H1 (cell line): Measurements from ENCODE around the gene DGAT2. TPM values are rescaled to one million over a fixed set of nuclear protein-coding genes. Genes with fewer than 3 reads are reported as not detected.
A peak's percentile ranks its signal among the peaks of the same experiment; 100 is the strongest.

Experiments
- CTCF ChIA-PET: fragments of 300-600 bp; sonication (Branson Sonifier 250); formaldehyde crosslinking; loops from one replicate; lab custom pipeline; 2021; ENCODE audit not compliant: partially characterized antibody; lab: Charles Lee
- POLR2A ChIA-PET: fragments of 300-600 bp; sonication (Branson Sonifier 250); formaldehyde crosslinking; loops from one replicate; lab custom pipeline; 2021; ENCODE audit warnings: inconsistent platforms; ENCODE audit not compliant: partially characterized antibody; lab: Charles Lee
- DNase-seq, 2 experiments: peaks; one replicate each; pipeline versions ENCODE4 v3.0.0 to v3.0.0-alpha.2; 2010 to 2022; ENCODE audit warnings: low spot score in 2 of 2, low read depth in 1 of 2, mixed read lengths in 1 of 2
- FAIRE-seq: peaks from 2 replicates; lab custom pipeline; 2011; peaks lifted over from hg19 to GRCh38; lab: Jason Lieb, UNC
- H2AFZ ChIP-seq: 2 replicates; pipeline ENCODE4 v1.8.1; 2012; ENCODE audit warnings: low read length, inconsistent platforms
- H2AK5ac ChIP-seq: 2 replicates; pipeline ENCODE4 v1.6.1; 2013; ENCODE audit warnings: low read depth, low read length
- H2BK120ac ChIP-seq: replicated peaks from 2 replicates; pipeline ENCODE3; 2013; ENCODE audit warnings: low read depth, low read length, inconsistent platforms
- H2BK12ac ChIP-seq: 2 replicates; pipeline ENCODE4 v1.6.1; 2013; ENCODE audit warnings: low read depth, low read length
- H2BK15ac ChIP-seq: 2 replicates; pipeline ENCODE4 v1.6.1; 2013; ENCODE audit warnings: low read length
- H2BK20ac ChIP-seq: 2 replicates; pipeline ENCODE4 v1.6.1; 2013; ENCODE audit warnings: low read length
- H2BK5ac ChIP-seq: 2 replicates; pipeline ENCODE4 v1.6.1; 2013; ENCODE audit warnings: low read depth, low read length
- H3K14ac ChIP-seq: 2 replicates; pipeline ENCODE4 v1.6.1; 2013; ENCODE audit warnings: inconsistent platforms; ENCODE audit not compliant: insufficient read length
- H3K18ac ChIP-seq: 2 replicates; pipeline ENCODE4 v1.6.1; 2013; ENCODE audit warnings: low read length; ENCODE audit errors: extremely low read depth
- H3K23ac ChIP-seq: 2 replicates; pipeline ENCODE4 v1.6.1; 2013; ENCODE audit warnings: inconsistent platforms; ENCODE audit not compliant: insufficient read length
- H3K23me2 ChIP-seq: 2 replicates; pipeline ENCODE4 v1.6.1; 2013; ENCODE audit warnings: low read depth, low read length
- H3K27ac ChIP-seq: 2 replicates; pipeline ENCODE4 v1.6.1; 2011; ENCODE audit warnings: low read depth, low read length, inconsistent platforms
- H3K27me3 ChIP-seq, 4 experiments: replicated peaks in 1 of 4; 1 replicate in 1 of 4; 2 replicates in 3 of 4; pipeline versions ENCODE4 v1.6.1 to v1.8.1; 2011 to 2013; ENCODE audit warnings: low read length in 3 of 4, mild to moderate bottlenecking in 3 of 4, inconsistent platforms in 2 of 4, mixed read lengths in 2 of 4, moderate library complexity in 1 of 4; ENCODE audit not compliant: control insufficient read depth in 3 of 4, insufficient read depth in 3 of 4; ENCODE audit errors: extremely low read depth in 1 of 4
- H3K36me3 ChIP-seq, 4 experiments: 2 replicates each; pipeline versions ENCODE4 v1.6.1 to v1.8.1; 2011 to 2013; ENCODE audit warnings: mild to moderate bottlenecking in 4 of 4, low read length in 3 of 4, moderate library complexity in 2 of 4, control low read depth in 1 of 4, inconsistent platforms in 1 of 4; ENCODE audit not compliant: insufficient read depth in 4 of 4, control insufficient read depth in 2 of 4
- H3K4ac ChIP-seq: replicated peaks from 2 replicates; pipeline ENCODE3; 2013; ENCODE audit warnings: low read length, low read depth, mixed read lengths, inconsistent platforms; ENCODE audit not compliant: insufficient read length
- H3K4me1 ChIP-seq, 4 experiments: replicated peaks in 1 of 4; 1 replicate in 1 of 4; 2 replicates in 3 of 4; pipeline versions ENCODE4 v1.6.1 to v1.8.1; 2011 to 2013; ENCODE audit warnings: low read length in 3 of 4, inconsistent platforms in 2 of 4, mixed read lengths in 1 of 4; ENCODE audit not compliant: insufficient read depth in 4 of 4, control insufficient read depth in 3 of 4
- H3K4me2 ChIP-seq, 2 experiments: 2 replicates each; pipeline versions ENCODE4 v1.6.1 to v1.8.1; 2011 to 2013; ENCODE audit warnings: low read depth in 2 of 2, low read length in 2 of 2, control low read depth in 1 of 2, inconsistent platforms in 1 of 2, mild to moderate bottlenecking in 1 of 2; ENCODE audit not compliant: insufficient read depth in 1 of 2
- H3K4me3 ChIP-seq, 4 experiments: fragments of 200-600, 300-600 bp in 1 of 4; sonication (generic), shearing (Covaris generic), sonication (Bioruptor Twin) in 1 of 4; 2 replicates each; pipeline versions ENCODE4 v1.5.1 to v1.8.1; 2011 to 2016; ENCODE audit warnings: low read length in 4 of 4, low read depth in 3 of 4, control low read depth in 2 of 4, inconsistent platforms in 2 of 4, mild to moderate bottlenecking in 2 of 4, mixed read lengths in 1 of 4, moderate library complexity in 1 of 4; ENCODE audit not compliant: insufficient read depth in 2 of 4; ENCODE audit errors: extremely low read depth in 1 of 4
- H3K56ac ChIP-seq: replicated peaks from 2 replicates; pipeline ENCODE3; 2013; ENCODE audit warnings: low read depth, mild to moderate bottlenecking, mixed read lengths, low read length, inconsistent platforms; ENCODE audit not compliant: insufficient read length
- H3K79me1 ChIP-seq: 2 replicates; pipeline ENCODE4 v1.6.1; 2013; ENCODE audit warnings: low read depth, low read length, control low read depth
- H3K79me2 ChIP-seq, 2 experiments: 2 replicates each; pipeline versions ENCODE4 v1.6.1 to v1.8.1; 2012 to 2013; ENCODE audit warnings: low read length in 2 of 2, mild to moderate bottlenecking in 2 of 2, inconsistent platforms in 1 of 2; ENCODE audit not compliant: insufficient read depth in 2 of 2, control insufficient read depth in 1 of 2
- H3K9ac ChIP-seq, 4 experiments: replicated peaks in 1 of 4; 1 replicate in 1 of 4; 2 replicates in 3 of 4; pipeline versions ENCODE4 v1.6.1 to v1.8.1; 2011 to 2013; ENCODE audit warnings: low read depth in 3 of 4, low read length in 3 of 4, control low read depth in 2 of 4, mild to moderate bottlenecking in 2 of 4, moderate library complexity in 2 of 4, inconsistent platforms in 1 of 4; ENCODE audit errors: extremely low read depth in 1 of 4
- H3K9me3 ChIP-seq, 2 experiments: 2 replicates each; pipeline versions ENCODE4 v1.6.1 to v1.8.1; 2012 to 2013; ENCODE audit warnings: mild to moderate bottlenecking in 2 of 2, moderate library complexity in 2 of 2, control low read depth in 1 of 2, inconsistent platforms in 1 of 2, low read depth in 1 of 2, low read length in 1 of 2, mixed read lengths in 1 of 2; ENCODE audit not compliant: insufficient read depth in 2 of 2
- H4K20me1 ChIP-seq, 2 experiments: replicated peaks in 1 of 2; 2 replicates each; pipeline versions ENCODE3 to v1.8.1; 2011 to 2013; ENCODE audit warnings: inconsistent platforms in 2 of 2, low read length in 2 of 2, mild to moderate bottlenecking in 1 of 2; ENCODE audit not compliant: insufficient read depth in 2 of 2, control insufficient read depth in 1 of 2
- H4K5ac ChIP-seq: 2 replicates; pipeline ENCODE4 v1.6.1; 2013; ENCODE audit warnings: low read length, low read depth, mixed read lengths, inconsistent platforms; ENCODE audit not compliant: insufficient read length
- H4K8ac ChIP-seq: 2 replicates; pipeline ENCODE4 v1.8.0; 2013; ENCODE audit warnings: mild to moderate bottlenecking, moderate library complexity, low read length, inconsistent platforms; ENCODE audit not compliant: insufficient read depth; ENCODE audit errors: extremely low read depth
- H4K91ac ChIP-seq: replicated peaks from 2 replicates; pipeline ENCODE3; 2013; ENCODE audit warnings: low read length, mixed read lengths, inconsistent platforms; ENCODE audit not compliant: insufficient read length
- ASH2L ChIP-seq: fragments of 200-600, 300-600 bp; sonication (generic); IDR thresholded peaks from one replicate; pipeline ENCODE4 v1.7.1; 2017; ENCODE audit warnings: low read length
- CHD1 ChIP-seq: IDR thresholded peaks from 2 replicates; pipeline ENCODE4 v1.6.1; 2012; ENCODE audit warnings: low read depth, low read length, improper control_type of control experiment
- RFX5 ChIP-seq: IDR thresholded peaks from 2 replicates; pipeline ENCODE4 v1.6.1; 2011; ENCODE audit warnings: low read depth, low read length, improper control_type of control experiment, borderline replicate concordance
- RNF2 ChIP-seq: fragments of 200-900, 300-1000 bp; sonication (generic); IDR thresholded peaks from 2 replicates; pipeline ENCODE4 v1.7.1; 2016; ENCODE audit warnings: borderline replicate concordance, low read depth, mild to moderate bottlenecking, antibody characterized with exemption, low read length; ENCODE audit not compliant: poor library complexity, severe bottlenecking; ENCODE audit errors: missing control alignments
- SRF ChIP-seq: IDR thresholded peaks from 2 replicates; pipeline ENCODE4 v1.6.1; 2011; ENCODE audit warnings: mild to moderate bottlenecking, low read depth, low read length, moderate library complexity
- USF2 ChIP-seq: IDR thresholded peaks from 2 replicates; pipeline ENCODE4 v1.6.1; 2011; ENCODE audit warnings: low read length, improper control_type of control experiment
- WGBS, 2 experiments: shearing (Covaris generic) in 1 of 2; methylation state at CpG; one replicate each; pipeline versions ENCODE4 v1.1.6 to v1.1.7; 2013 to 2015; ENCODE audit warnings: low lambda C conversion rate in 2 of 2, mixed read lengths in 2 of 2, inconsistent platforms in 1 of 2, low coverage in 1 of 2, missing lambda C conversion rate in 1 of 2; ENCODE audit not compliant: insufficient replicate concordance in 2 of 2, insufficient coverage in 1 of 2, insufficient read length in 1 of 2; ENCODE audit errors: extremely low coverage in 1 of 2, missing lambda C conversion rate in 1 of 2; 5-methylcytosine and 5-hydroxymethylcytosine counted together
- long read RNA-seq, 2 experiments: library from RNA in 1 of 2; library from capped mRNA in 1 of 2; stranded (forward); transcript quantifications; one replicate each; pipeline ENCODE4 v2.0.0, GENCODE V29; 2021; ENCODE audit warnings: inconsistent platforms in 1 of 2
- polyA minus RNA-seq, 3 experiments: library from RNA; depleted of rRNA, polyadenylated mRNA; stranded (reverse); fragments of >200 nt; gene quantifications; 1 replicate in 2 of 3; 2 replicates in 1 of 3; pipeline ENCODE4 v1.2.3, GENCODE V29; 2011
- polyA plus RNA-seq, 7 experiments: library from polyadenylated mRNA; depleted of rRNA in 3 of 7; stranded (reverse) in 5 of 7; unstranded in 2 of 7; fragments of >200 nt in 5 of 7; fragments of 200-250 nt in 2 of 7; gene quantifications; 1 replicate in 5 of 7; 2 replicates in 1 of 7; 4 replicates in 1 of 7; pipeline versions ENCODE4 v1.2.1 to v1.2.3, GENCODE V29; 2011 to 2013; ENCODE audit warnings: missing spikeins in 2 of 7, mixed read lengths in 2 of 7
- total RNA-seq: library from RNA; stranded (reverse); fragmentation: NEBNext Ultra II Directional; extraction: Animal tissue kit (Norgen Biotek cat#: 25700); gene quantifications from 2 replicates; pipeline ENCODE4 v1.2.1, GENCODE V29; 2021

Gene DGAT2
- total RNA-seq: 2.6 and 3.2 TPM in 2 replicates
- polyA plus RNA-seq (2011; rRNA removed): 5.9 and 8.5 TPM in 2 replicates
- 8.6 TPM for polyA plus RNA-seq (2011; cell fraction: cytosol; rRNA removed)
- 9.8 TPM for polyA plus RNA-seq (2011; cell fraction: nucleus; rRNA removed)
- polyA plus RNA-seq (2012, experiment 1 of 2): 3.8 to 6.2 TPM (median 5.1 TPM) in 4 replicates
- polyA plus RNA-seq (2012, experiment 2 of 2): 4.5 TPM
- 2.2 TPM for polyA plus RNA-seq (2013, experiment 1 of 2)
- polyA plus RNA-seq (2013, experiment 2 of 2): 2.6 TPM
- 10.7 and 12.8 TPM in 2 replicates for polyA minus RNA-seq (2011; rRNA and poly(A)+ RNA removed)
- polyA minus RNA-seq (2011; cell fraction: cytosol; rRNA and poly(A)+ RNA removed): 3.8 TPM
- 3.4 TPM for polyA minus RNA-seq (2011; cell fraction: nucleus; rRNA and poly(A)+ RNA removed)
- long read RNA-seq, experiment 1, partial matches to known transcripts: 2 of 2 reads
- long read RNA-seq, experiment 1, other reads (novel, unspliced or antisense): 0 of 2 reads
- long read RNA-seq, experiment 2, partial matches to known transcripts: 0 of 1 reads
- long read RNA-seq, experiment 2, other reads (novel, unspliced or antisense): 0 of 1 reads

DNA sequence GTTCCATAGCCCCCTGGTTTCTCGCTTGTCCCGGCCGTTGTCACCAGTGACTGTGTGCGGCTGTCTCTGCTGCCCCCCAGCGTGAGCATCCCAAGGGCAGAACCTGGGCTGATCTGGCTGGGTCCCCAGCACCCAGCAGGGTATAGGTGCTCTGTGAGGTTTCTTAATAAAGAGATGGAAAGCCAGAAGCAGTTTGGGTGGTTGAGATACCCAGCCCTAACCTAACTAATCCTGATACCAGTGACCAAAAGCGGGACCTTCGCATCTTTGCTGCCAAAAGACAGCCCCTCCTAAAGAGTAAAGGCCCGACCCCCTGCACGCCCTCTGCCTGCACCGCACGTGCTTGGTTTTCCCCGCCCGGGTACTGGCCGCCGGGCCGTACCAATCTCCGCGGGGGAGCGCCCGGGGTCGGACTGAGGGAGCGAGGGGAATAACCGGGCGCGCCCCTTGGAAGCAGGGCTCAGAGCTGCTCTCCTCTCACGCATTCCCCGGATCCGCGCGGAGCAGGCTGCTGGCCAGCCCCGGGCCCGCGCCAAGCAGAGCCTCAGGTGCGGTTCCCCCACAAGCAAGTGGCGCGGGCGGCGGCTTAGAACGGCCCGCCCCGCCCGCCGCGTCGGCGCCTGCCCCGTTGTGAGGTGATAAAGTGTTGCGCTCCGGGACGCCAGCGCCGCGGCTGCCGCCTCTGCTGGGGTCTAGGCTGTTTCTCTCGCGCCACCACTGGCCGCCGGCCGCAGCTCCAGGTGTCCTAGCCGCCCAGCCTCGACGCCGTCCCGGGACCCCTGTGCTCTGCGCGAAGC lies at the start of gene DGAT2:
DGAT2 (plus strand) TSS at position 667 of the 797 bp plus-strand sequence. CDS start 214 bp downstream, outside the sequence.
- no peak within 1 kb of the TSS for H2BK120ac ChIP-seq
- no peaks in the 10 kb centered on the region for H3K79me2 ChIP-seq
- WGBS, 2 experiments: 8% methylated on average over 56 of the region's 66 CpGs; no CpG with 5 or more reads in 1 of the 2 experiments
- H3K18ac ChIP-seq: peak within 1 kb of the TSS; percentile 90
- no peaks in the 10 kb centered on the region for H3K79me1 ChIP-seq
- no peak within 1 kb of the TSS for H3K23ac ChIP-seq
- no peak within 1 kb of the TSS for H3K14ac ChIP-seq
- peak within 1 kb of the TSS; percentile 89 to 95 for H3K4me2 ChIP-seq
- H3K4me1 ChIP-seq: peaks cover 0 to 16% (median 9%) of the 10 kb centered on the region in 4 experiments; a peak in 5 of 7 replicates
- no peak within 1 kb of the TSS for H3K27ac ChIP-seq
- peak within 1 kb of the TSS; percentile 98 for H4K8ac ChIP-seq
- H2AFZ ChIP-seq: no peak within 1 kb of the TSS; the same call in 1 of the 2 replicates
- peak within 1 kb of the TSS in 3 of 4 experiments; percentile 56 to 66 (median 63); a peak in 5 of 7 replicates for H3K9ac ChIP-seq
- peak within 1 kb of the TSS; percentile 71 for H4K91ac ChIP-seq
- H3K23me2 ChIP-seq: peaks cover 6% of the 10 kb centered on the region; the same call in 1 of the 2 replicates
- H3K4ac ChIP-seq: no peak within 1 kb of the TSS
- CTCF ChIA-PET: interaction anchor here (0.6 to 1.6 kb wide), 4 partner anchors 9 to 98 kb away, joined by 3 to 4 read pairs (median 3); no protein-coding TSS in a partner anchor
- H2BK12ac ChIP-seq: peak within 1 kb of the TSS; percentile 68; the same call in 1 of the 2 replicates
- 0 out of 2 replicates have a peak within 1 kb of the TSS, but pooled peaks have one; percentile 67 for H2BK20ac ChIP-seq
- peaks cover 0 to 2% of the 10 kb centered on the region in 2 experiments; a peak in 1 of 4 replicates for H3K9me3 ChIP-seq
- H2BK5ac ChIP-seq: peak within 1 kb of the TSS; percentile 49; the same call in 1 of the 2 replicates
- no peak within 1 kb of the TSS for H3K56ac ChIP-seq
- peak within 1 kb of the TSS; percentile 26 to 63 (median 32) for H3K4me3 ChIP-seq
- no peaks in the 10 kb centered on the region for H3K36me3 ChIP-seq
- peak within 1 kb of the TSS; percentile 40; the same call in 1 of the 2 replicates for H2BK15ac ChIP-seq
- H4K20me1 ChIP-seq: no peaks in the 10 kb centered on the region
- H4K5ac ChIP-seq: peak within 1 kb of the TSS; percentile 53
- peak; percentile 33 to 85 for DNase-seq
- peaks cover 14 to 54% (median 37%) of the 10 kb centered on the region in 4 experiments for H3K27me3 ChIP-seq
- POLR2A ChIA-PET: interaction anchor here (0.6 to 1.8 kb wide), 5 partner anchors 22 to 551 kb away, joined by 3 to 4 read pairs (median 3); partner anchors contain the start of gene UVRAG
- FAIRE-seq: no peak
- H2AK5ac ChIP-seq: 0 out of 2 replicates have a peak within 1 kb of the TSS, but pooled peaks have one; percentile 0
- TF ChIP-seq ASH2L (peak; percentile 19), RFX5 (no peak), SRF (no peak), RNF2 (peak; percentile 52), CHD1 (peak; percentile 88), USF2 (no peak)
